HG03439 (cell line): Measurements from ENCODE around the gene LYPD6B.

ENCODE experiments used
- ATAC-seq: cut with Tn5 transposase; IDR thresholded peaks from one replicate; pipeline ENCODE4 v1.9.1; 2021; ENCODE audit warnings: mild to moderate bottlenecking, moderate library complexity; ENCODE audit not compliant: unreplicated experiment

LYPD6B gene

DNA sequence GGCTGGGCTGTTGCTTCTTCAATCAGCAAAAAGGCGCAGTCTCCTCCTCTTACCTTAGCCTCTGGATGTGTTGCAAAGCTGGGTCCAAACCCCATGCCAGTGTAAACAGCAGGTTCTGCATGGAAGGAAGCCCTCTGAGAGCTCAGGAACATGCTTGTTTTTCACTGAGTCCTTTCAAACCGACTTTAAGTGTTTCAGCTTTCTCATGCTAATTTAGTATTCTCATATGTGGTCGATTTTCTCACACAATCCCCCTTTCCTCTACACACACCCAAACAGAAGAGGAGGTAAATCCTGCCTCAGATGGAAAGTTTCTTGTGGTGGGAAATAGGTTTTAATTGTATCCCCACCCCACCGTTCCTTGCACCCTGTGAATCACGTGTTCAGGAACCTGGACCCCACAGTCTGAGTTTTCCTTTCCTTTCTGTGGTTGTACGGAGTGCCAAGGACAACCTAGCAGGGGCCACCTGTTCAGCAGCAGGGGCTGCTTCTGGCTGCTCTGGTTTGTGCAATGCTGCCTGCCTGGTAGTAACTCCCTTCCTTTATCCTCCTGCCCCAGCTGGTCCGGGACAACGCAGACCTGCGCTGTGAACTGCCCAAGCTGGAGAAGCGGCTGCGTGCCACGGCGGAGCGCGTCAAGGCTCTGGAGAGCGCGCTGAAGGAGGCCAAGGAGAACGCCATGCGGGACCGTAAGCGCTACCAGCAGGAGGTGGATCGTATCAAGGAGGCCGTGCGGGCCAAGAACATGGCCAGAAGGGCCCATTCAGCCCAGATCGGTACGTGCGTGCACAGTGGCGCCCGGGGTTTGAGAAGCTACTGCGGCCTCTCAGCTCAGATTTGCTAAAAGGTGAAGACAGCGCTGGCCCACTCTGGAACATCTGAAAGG lies 28.7 kb upstream of the LYPD6B start:
- ATAC-seq: no peak

DNA sequence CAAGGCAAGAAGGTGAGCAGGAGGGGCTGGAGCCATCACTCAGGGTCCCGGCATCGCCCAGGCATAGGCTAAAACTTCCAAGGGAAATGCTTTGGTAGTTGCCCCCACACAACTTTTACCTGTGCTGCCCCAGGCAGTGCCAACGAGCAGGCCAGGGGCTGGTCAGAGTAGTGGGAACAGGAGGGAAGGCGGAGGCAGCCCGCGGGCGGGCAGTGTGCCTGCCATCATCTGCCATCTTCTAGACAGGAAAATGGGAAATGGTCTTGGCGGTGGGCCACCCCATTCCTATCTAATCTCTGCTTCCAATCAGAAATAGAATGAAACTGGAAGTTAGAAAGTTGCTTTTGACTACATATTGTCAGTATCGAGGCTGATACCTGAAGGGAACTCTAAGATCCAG lies 26.0 kb upstream of the LYPD6B start:
- no peak for ATAC-seq

DNA sequence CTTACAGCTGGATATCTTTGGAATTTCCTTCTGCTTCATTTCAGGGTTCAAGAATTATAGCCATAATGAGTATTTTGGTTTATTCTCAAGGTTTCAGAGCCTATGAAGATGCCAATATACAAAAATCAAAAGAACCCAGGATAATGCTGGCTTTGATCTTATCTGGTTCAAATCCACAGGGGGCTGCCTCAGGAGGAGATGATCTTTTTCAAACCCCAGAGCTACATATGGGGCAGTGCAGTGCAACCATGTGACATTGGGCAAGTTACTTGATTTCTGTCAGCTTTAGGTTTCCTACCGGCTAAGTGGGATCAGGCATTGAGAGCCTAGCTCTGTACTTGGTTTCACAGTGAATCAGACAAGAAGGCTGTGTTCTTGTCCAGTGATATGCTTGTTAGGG lies 23.0 kb upstream of the LYPD6B start:
- ATAC-seq: no peak

DNA sequence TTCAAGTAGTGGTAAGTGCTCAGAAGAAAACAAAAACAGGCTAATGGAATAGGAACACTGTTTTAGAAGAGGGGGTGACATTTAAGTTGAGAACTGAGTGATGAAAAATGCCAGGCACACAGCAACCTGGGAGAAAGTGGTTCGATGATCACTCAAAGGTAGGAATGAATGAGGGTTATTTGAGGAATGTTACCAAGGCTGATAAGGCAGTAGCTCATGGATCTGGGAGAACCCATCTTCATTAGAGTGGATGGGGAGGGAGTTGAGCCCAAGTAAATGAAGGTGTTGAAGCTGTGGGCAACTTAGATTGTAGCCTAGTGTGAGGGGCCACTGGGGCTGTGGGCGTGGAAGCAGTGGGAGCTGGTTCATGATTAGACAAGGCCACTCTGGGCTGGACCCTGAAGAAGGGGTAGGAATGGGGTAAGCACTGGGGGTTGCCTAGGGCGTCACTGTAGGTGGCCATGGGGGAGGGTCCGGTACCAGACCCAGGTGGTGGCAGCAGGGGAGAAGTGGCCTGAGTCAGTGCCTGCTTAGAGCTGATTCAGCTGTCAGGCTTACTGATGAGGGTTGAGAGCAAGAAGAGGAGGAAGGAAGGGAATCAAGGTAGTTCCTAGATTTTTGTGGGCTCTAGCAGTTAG lies 22.5 kb upstream of the LYPD6B start:
- ATAC-seq: no peak

DNA sequence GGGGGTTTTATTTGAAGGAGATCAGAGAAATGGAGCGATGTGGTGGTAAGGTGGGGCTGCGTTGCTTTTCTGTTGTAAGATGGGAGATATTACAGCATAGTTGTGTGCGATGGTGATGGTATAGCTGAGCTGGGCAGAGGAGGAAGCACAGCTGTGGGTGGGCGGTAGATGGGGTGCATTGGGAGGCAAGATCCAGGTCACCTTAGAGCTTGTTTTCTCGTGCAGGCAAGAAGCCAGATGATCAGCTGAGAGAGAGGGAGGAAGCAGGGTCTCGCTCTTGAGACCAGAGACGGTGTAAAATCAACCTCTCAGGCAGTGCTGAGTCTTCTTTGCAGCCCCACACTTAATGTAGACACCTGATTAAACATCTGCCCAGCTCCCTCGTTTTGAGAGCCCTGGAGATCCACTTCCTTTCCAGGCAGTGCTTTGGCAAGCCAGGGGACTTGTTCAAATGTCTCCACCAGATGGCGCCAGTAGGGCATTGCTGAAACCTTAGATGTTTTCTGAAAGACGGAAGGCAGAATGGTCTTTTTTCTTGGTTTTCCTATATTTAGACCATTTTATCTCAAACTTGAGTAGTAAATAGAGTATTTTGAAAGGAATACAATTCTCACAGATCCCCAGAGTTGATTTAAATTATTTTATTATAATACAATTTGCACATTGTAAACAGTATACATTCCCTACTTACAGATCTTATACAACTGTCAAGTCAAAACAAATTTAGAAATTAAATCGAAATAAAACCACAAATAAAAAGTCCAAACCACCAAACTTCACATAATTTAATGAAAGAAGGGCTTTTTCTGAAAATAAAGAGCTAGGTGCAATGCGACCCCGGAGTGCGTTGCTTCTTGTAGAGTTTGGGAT lies 21.1 kb upstream of the LYPD6B start:
- ATAC-seq: no peak

DNA sequence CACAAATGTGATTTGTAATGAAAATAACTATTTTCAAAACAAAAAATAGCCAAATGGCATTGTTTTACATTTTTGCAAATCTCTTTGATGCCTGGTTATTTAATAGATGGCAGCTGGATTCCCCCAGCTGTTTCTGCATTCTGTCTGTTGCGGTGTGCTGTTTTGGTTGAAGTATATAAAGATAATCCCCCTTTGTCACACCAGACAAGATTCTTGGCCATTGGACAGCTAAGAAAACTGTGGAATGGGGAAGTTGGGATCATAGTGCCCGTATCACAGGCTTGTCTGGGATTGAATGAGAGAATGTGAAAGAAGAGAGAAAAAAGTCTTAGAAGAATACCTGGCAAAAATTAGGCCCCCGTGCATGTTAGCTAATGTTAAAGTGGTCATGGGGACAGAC lies 19.5 kb upstream of the LYPD6B start:
- no peak for ATAC-seq

DNA sequence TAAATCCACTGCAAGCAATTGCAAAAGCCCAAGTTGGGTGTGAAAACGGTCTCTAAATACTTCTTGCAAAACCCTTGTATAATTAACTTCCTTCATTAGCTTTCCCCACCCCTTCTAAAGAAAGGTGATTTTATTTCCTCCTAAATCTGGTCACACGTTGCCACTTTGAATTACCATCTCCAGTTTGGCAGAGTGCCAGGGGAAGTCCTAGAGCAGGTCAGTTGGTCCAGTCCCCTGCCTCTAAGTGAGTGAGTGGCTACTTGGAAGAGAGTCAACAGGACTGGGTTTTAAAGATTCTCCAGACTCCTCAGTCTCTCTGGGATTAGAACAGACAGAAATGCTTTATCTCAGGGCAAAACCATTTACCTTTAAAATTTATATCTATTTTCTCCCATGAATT lies 18.7 kb upstream of the LYPD6B start:
- no peak for ATAC-seq

DNA sequence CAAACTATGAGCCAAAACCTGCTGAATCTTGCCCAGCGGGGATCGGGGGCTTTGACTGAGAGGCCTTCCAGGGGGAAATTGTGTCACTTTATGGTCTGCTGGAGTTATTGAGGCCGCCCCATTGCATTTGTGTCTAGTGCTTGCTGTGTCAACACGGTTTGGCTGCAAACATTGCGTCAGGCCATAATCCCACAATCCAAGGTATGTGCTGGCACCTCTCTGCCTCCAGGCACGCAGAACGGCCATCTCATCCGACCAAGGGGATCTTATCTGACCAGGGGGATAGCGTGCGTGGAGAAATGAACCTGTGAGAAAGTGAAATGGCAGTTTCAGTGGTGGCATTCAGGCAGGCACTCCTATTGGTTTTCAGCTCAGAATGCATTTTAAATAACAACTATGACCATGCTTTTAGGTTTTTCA lies 18.1 kb upstream of the LYPD6B start:
- ATAC-seq: peak; percentile 40

DNA sequence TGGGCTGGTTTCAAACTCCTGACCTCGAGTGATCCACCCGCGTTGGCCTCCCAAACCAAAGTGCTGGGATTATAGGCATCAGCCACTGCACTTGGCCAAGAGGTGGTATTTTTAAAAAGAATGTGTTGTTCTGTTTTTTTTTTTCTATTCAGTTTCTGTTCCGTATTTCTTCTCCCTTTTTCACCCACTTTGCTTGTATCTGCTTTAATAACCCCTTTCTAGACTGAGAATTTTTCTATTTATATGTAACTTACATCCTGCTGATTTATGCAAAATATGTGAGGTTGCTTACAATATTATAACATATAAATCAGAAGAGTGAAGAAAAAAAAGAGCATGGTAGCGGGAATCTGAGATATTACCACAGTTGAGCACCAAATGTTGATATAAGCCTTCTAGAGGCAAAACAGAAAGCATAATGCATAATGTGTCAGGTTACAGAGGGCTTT lies 17.2 kb upstream of the LYPD6B start:
- ATAC-seq: peak; percentile 75

DNA sequence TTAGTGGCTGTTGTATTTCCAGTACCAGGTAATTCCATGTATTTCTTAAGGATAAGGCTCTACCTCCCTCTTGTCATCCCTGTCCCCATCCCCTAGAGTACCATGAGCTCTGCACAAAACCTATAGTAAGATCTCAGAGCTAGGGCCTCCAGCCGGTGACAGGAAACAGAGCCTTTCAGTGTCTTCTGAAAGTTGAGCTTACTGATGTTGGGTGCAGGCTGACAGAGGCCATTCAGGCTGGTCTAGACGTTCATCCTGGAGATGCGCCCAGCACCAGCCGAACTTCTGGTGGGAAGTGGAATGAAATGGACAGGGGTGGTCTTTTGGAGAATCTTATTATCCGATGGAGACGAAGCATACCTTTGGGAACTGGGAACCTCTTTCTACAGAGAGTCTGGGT lies 16.7 kb upstream of the LYPD6B start:
- peak; percentile 65 for ATAC-seq

DNA sequence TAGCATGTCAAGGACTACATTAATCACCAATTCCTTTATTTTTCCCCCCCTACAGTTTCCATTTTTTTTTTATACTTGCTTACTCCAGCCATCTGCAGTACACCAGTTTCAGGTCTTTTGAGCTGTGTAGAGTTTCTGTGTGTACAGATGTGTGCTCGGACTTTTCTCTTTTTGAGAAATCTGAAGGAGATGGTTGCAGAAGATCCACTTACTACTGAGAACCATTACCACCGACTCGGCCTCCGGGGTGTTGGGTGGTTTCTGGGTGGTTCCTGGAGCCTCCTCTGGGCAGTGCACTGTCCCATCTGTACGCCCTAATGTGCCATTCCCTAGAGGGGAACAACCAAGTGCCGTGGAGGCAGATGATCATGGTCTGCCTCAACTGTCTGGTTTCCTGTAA lies 15.4 kb upstream of the LYPD6B start:
- no peak for ATAC-seq

DNA sequence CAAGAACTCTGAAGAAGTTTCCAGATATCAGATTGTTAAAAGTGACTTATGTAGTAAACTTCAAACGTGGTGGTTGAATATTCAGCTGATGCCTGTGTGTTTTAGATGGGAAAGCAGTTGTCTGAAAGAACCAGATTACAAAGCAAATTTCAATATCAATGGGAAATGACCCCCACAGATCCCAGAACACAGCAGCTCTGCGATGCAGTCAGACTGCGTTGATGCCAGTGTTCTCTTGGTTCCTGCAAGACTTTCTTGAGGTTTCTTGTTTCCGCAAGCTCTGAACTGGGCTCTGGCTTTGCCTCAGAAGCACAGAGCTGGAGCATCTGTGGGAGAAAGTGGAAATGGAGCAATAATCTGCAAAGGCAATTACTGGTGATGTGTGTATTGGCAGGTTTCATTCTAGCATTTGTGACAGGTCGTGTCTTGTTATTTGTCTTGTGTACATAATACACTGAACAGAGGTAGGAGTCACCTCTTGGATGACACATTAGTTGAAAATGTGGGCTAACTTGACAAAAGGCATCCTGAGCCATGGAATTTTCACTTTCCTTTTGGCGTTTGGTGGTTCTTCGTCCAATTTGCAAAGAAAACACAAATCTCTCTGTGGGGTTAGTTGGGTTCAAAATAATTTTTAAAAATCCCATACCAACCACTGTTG lies 10.8 kb upstream of the LYPD6B start:
- no peak for ATAC-seq

DNA sequence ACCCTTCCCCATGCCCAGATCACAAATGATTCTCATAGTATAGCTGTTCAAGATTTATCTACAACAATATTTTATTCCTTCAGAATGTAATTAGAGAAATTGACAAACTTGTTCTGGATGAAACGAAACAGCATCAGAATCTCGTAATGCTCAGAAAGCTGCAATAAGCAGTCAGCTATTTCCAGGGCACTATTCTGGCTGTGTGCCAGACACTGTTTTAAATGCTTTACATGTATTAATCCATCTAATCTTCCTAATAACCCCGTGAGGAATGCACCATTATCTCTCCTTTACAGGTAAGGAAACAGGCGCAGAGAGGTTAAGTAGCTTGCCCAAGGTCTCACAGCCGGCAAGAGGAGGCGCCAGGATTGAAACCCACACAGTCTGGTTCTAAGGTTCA lies 10.1 kb upstream of the LYPD6B start:
- no peak for ATAC-seq

DNA sequence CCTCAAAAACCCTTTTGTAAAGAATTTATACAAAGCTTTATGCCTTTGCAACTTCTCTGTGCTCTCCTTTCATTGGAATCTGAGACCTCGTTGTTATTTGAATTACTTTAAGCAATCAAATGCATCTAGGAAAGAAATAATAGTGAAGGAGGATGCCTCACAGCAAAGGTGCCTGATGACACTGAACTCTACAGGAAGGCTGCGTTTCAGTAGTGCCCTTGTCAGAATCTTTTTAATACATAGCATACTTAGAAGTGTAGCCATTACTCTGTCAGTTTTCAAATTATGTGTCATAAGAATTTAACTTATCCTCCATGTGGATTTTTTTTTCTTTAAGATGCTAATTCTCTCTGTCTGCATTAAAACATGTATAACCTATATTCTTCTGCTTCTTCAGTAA lies 9.6 kb upstream of the LYPD6B start:
- no peak for ATAC-seq

DNA sequence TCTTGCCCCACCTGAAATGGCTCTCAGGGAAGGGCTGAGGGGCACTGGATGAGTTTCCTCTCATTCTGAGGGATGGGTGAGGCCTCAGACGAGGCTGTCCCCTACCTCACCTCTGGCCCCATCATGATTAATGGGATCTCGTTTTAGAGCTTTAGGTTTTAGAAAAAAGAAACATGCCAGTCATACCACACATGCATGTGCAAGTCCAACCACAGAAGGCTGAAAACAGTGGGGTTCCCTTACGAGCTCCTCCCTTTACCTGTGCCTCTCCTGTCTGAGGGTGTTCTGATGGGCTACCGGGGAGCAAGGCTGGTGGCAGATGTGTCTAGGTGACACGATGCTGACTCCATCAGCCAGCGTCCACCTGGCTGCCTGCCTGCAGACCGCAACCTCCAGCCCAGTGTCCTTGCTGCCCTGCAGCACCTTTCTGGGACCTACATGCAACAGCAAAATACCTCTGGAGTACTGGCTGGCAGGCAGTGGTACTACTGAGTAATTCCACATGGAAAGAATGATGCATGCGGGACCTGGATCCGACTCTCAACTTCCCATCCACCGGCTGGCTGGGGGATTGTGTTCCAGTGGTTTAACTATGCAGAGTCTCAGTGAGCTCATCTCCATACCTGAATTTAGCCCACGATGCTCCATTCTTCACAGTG lies 9.1 kb upstream of the LYPD6B start:
- ATAC-seq: no peak

DNA sequence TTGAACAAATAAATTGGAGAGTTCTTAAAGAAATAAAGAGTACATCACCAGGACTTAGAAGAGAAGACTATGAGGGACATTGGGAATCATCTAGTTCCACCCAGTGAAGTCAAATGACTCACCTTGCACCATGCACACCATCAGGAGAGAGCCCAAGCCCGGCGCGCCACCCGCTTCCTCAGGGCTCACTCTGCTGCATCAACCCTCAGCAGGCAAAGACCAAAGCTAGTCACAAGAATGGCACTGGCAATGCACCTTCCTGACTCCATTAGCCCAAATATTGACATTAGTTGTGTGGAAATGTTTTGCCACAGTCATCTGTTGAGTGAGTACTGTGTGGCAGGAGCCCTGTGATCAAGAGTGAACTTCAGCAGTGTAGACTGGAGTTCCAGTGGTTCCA lies 7.1 kb upstream of the LYPD6B start:
- no peak for ATAC-seq

DNA sequence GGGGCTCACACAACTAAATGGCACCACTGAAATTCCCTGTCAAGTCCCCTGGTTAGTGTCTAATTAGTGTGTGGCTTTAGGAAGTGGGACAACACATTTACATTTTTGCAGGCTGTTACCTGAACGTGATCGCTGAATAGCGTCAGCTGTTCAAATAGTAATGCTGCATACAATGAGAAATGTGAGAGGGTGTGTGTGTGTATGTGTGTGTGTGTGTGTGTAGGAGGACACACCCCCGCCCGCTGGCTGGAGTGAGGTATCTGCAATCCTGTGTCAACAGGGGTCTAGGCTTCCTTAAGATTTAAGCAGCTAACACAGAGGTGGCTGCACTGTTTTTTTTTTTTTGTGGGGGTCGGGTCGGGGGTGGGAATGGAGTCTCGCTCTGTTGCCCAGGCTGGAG lies 4.8 kb upstream of the LYPD6B start:
- no peak for ATAC-seq

DNA sequence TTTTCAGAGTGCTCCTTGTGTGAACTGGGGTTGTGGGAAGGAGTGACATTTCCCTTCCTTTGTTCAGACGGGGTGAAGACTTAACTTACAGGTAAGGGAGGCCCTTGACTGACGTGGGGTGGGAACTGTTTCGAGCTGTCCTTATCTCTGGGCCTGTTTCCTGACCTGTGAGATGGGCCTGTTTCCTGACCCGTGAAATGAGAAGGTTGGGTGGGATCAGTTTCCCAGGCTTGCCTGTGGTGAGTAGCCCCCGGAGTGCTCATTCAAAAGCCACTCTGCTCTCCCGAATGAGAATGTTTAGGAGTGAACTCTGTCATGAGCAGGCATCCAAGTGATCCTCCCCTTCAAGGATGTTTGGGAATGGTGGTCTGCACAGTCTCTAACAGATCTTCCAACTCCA lies 4.1 kb upstream of the LYPD6B start:
- no peak for ATAC-seq

DNA sequence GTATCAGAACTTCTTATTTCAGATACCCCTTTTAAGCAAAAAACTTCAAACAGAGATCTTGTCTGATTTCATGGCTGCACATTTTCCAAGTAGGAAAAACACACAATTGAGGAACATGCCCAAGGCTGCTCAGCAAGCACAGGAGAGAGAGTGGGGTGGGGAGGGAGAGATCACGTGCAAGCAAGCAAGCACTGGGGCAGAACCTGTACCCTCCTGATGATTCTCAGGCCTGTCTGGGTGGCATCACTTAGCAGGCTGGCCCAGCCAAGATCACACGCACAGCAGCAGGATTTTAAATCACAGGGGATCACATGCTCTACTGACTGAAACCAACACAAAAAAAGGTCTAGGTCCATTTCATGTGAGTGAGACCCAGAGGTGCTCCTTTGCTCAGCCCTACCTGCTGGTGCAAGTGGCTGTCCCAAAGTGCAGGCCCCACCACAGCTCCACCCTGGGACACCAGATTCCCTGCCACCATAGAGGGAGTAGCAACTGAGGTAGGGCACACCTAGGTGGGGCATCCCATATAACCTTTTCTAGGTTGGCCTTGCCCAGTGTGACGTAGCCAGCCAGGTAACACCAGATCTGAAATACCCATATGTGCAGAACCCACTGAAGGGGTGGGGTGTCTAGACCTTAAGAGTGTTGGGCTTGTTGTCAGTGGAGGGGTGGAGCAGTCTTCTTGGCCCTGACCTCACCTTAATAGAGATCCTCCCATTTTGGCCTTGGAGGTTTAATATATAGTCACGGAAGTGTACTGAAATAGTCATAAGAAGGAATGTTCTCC lies 1.8 kb upstream of the LYPD6B start:
- no peak for ATAC-seq

DNA sequence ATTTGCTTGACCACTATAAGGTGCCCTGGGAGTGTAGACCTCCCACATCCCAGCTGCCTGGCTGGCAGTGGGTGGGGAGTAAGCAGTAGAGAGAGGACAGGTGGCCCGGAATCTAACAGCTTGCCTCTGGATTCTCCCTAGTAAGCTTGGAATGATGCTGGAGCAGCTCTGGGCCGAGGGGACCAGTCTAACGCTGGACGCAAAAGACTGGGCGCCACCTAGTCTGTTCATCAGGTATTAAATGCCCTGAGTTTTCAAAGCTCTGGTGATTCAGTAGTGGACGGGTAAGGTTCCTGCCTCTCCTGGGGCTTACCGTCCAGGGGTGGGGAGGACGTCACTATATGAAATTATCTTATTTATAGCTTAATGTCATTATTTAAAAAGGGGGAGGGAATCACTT lies 648 bp upstream of the LYPD6B start:
- no peak for ATAC-seq
